ENCODE results near the gene TRAF7. TPM values are rescaled to one million over a fixed set of nuclear protein-coding genes. Genes with fewer than 3 reads are reported as not detected.
A peak's percentile ranks its signal among the peaks of the same experiment; 100 is the strongest.
"Not testable (repeated sequence)": the region's sequence is repeated elsewhere in the genome, so short reads cannot be mapped to it uniquely, and the experiment has no call there.

TRAF7 gene
- total RNA-seq, result 10 to 100 TPM; 22.7 to 29.3 TPM

DNA sequence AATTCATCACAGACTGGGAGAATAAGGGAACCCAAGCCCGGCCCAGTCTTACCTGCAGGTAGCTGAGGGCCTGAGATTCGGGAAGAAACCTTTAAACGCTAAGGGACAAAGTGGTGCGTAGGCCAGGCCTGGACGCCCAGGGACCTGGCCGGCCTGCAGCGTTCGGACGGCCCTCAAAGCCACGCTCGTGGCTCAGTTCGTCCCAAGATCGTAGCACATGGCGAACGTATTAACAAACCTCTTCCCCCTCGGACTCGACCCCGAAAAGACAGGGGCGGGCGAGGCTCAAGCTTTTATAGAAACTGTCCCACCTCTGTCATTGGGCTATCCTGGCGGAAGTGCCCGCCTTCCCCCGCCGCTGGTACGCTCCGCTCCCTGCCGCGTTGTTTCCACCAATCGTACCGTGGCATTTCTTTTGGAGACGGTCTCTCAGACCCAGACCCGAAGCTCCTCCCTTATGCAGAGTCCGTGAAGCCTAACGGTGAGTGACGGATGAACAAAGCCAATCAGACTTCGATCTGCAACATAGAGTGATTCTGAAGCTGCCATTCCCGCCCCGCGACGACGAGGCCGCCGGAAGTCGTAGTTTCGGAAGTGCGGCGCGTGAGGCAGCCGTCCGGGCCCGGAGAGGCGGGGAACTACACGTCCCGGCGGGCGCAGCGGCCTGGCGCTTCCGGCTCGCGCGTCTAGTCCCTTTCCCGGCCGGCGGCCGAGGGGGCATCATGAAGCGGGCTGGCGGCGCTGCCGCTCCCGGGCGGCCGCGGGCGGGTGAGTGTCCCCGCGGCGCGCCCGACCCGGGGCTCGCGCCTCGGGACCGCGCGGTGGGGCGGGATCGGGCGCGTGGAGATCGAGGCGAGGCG is at the start of gene TRAF7:
Gene TRAF7, plus strand, starts transcription at position 692 of the 860 bp plus-strand sequence. CDS start 8,139 bp downstream, outside the sequence.
- 0% methylated on average over 19 to 92 of the region's 94 CpGs for WGBS, 2 donors
- Histone ChIP-seq H3K4me3 (peak within 1 kb of the TSS; percentile 74 to 95), H3K36me3 (replicated peaks in 1 of 2; ENCODE audit: insufficient read depth in 1 of 2, low read depth in 2 of 2) (no peaks in the 10 kb centered on the region), H3K9me3 (no peaks in the 10 kb centered on the region), H3K4me1 (peaks cover 76% of the 10 kb centered on the region), H3K27ac (peak within 1 kb of the TSS; percentile 77 to 95 (median 85)), H3K27me3 (no peaks in the 10 kb centered on the region)
- intact Hi-C loops (cut with DNase I), result no loop called here
- ATAC-seq, result peak; percentile 88
- peak; percentile 99 to 100 (median 99) for DNase-seq
- TF ChIP-seq POLR2A (IDR thresholded peaks at IDR 0.05), result peak; percentile 97 to 100 (median 100)
- TF ChIP-seq, protein P1, sequence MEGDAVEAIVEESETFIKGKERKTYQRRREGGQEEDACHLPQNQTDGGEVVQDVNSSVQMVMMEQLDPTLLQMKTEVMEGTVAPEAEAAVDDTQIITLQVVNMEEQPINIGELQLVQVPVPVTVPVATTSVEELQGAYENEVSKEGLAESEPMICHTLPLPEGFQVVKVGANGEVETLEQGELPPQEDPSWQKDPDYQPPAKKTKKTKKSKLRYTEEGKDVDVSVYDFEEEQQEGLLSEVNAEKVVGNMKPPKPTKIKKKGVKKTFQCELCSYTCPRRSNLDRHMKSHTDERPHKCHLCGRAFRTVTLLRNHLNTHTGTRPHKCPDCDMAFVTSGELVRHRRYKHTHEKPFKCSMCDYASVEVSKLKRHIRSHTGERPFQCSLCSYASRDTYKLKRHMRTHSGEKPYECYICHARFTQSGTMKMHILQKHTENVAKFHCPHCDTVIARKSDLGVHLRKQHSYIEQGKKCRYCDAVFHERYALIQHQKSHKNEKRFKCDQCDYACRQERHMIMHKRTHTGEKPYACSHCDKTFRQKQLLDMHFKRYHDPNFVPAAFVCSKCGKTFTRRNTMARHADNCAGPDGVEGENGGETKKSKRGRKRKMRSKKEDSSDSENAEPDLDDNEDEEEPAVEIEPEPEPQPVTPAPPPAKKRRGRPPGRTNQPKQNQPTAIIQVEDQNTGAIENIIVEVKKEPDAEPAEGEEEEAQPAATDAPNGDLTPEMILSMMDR (IDR thresholded peaks at IDR 0.05), result peak in 1 of 7 experiments; percentile 27

DNA sequence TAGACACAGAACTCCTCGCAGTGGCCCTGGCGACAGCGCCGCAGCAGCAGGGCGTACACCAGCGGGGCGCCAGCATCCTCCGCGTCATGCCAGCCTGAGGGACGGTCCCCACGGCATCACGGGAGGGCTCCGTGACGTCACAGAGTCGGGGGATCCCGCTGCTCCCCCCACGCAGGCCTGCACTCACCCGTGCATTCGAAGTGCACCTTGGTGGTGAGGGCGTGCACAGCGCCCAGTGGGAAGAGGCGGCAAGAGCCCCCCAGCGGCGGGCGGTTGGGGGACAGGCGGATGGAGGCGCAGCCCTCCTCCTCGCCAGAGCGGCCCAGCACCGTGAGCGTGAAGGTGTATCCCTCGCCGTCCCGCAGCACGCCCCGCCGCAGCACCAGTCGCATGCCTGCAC is 49.4 kb upstream of the TRAF7 start:
- H3K4me1 ChIP-seq; intact Hi-C loops (cut with DNase I); H3K27ac ChIP-seq; H3K4me3 ChIP-seq; DNase-seq; H3K27me3 ChIP-seq; H3K36me3 ChIP-seq (replicated peaks in 1 of 2; ENCODE audit: insufficient read depth in 1 of 2, low read depth in 2 of 2); ATAC-seq; H3K9me3 ChIP-seq: not testable (repeated sequence)
- WGBS, 2 donors, result 90% methylated on average over 28 of the region's 38 CpGs; no CpG with 5 or more reads in 1 of the 2 donors

DNA sequence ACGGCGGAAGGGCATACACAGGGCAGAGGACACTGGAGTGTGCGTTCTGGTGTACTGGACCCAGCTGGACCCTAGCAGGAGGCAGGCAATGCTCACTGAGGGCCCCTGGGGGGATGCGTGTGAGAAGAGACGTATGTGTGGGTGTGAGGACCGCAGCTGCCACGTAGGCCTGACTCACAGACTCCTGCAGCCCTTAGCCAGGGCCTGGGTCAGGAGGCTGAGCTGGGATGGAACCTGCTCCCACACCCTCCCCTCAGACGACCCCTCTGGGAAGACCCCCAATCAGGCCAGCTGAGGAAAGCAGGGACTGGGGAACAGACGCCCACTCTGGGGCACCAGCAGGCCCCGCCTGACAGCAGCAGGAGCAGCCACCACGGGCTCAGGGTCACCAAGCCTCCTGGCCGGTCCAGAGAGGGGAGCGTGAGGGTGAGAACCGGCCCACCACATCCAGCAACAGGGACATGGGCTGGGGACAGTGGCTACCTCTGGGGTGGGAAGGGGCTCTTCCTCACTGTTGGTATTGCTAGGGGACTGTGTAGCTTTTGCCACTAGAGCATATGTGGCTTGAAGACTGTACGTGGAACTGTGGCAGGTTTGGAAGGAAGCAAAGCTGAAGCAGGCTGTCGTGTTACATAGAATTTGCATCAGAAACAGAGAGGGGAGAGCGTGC is 48.3 kb upstream of the TRAF7 start:
- DNase-seq; ATAC-seq; H3K9me3 ChIP-seq; H3K4me1 ChIP-seq; H3K36me3 ChIP-seq (replicated peaks in 1 of 2; ENCODE audit: insufficient read depth in 1 of 2, low read depth in 2 of 2); intact Hi-C loops (cut with DNase I); H3K4me3 ChIP-seq; H3K27me3 ChIP-seq; H3K27ac ChIP-seq: not testable (repeated sequence)
- 90 to 98% methylated on average over 5 to 17 of the region's 17 CpGs for WGBS, 2 donors

DNA sequence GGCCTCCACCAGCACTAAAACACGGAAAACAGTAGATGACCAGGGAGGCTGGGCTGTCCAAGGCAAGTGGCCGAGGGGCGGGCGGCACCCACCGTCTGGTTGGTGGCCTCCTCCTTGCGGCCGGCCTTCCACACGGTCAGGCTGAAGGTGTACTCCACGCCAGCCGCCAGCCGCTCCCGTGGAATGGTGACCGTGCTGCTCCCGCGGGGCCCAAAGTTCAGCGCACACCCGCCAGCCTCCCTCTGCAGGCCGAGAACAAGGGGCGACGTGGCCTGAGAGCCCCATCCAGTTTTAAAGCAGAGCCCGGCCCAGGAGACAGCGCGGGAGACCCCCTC is 47.8 kb upstream of the TRAF7 start:
- ATAC-seq; H3K4me1 ChIP-seq; H3K36me3 ChIP-seq (replicated peaks in 1 of 2; ENCODE audit: insufficient read depth in 1 of 2, low read depth in 2 of 2); DNase-seq; H3K9me3 ChIP-seq; H3K27me3 ChIP-seq; H3K27ac ChIP-seq; intact Hi-C loops (cut with DNase I); H3K4me3 ChIP-seq: not testable (repeated sequence)
- WGBS, 2 donors, result 96% methylated on average over 9 to 11 of the region's 23 CpGs

DNA sequence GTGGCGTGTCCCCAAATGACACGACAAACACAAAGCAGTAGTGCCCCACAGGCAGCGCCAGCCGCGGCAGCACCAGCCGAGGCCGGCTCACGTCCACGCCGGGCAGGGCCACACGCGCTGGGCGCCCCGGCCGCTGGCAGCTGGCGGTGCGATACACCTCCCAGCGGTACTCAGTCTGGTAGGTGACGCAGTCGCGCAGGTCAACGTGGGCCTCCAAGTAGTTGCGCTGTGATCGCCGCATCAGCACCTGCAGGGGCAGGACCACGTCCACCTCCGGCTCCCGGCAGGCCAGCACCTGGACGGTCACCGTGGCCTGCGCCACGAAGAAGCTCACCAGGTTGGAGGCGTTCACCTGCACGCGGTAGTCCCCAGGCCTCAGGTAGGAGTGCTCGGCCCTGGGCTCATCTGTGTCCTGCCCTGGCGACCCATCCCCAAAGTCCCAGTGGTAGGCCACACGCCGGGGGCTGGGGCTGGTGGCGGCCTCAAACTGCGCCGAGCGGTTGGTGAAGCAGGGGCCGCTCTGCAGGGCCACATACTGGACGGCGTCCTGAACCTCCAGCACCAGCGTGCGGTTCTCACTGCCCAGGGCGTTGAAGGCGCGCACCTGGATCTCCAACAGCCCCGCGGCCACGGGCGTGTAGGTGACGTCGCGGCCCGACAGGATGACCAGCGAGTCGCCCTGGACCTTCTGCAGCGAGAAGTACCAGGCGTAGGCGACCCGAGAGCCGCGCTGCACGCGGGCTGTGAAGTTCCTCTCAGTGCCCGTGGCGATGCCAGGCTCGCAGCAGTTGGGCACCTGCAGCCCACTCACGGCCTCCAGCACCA is 46.9 kb upstream of the TRAF7 start:
- H3K9me3 ChIP-seq; ATAC-seq; DNase-seq; H3K27me3 ChIP-seq; H3K36me3 ChIP-seq (replicated peaks in 1 of 2; ENCODE audit: insufficient read depth in 1 of 2, low read depth in 2 of 2); H3K4me3 ChIP-seq; H3K4me1 ChIP-seq; H3K27ac ChIP-seq; intact Hi-C loops (cut with DNase I): not testable (repeated sequence)
- 92 to 96% methylated on average over 17 to 68 of the region's 73 CpGs for WGBS, 2 donors

DNA sequence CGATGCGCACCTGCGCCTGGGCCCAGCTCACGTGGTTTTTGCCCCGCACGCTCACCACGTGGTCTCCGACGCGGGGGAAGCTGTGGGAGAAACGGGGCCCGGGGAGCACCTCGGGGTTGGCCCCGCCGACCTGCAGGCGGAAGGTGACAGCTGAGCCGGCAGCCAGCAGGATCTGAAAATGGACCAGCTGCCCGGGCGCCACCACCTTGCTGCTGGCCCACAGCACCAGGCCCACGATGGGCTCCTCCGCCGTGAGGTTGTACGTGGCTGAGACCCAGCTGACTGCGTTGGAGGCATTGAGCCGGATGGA is 46.4 kb upstream of the TRAF7 start:
- H3K27ac ChIP-seq; H3K4me1 ChIP-seq; H3K36me3 ChIP-seq (replicated peaks in 1 of 2; ENCODE audit: insufficient read depth in 1 of 2, low read depth in 2 of 2); H3K27me3 ChIP-seq; ATAC-seq; H3K4me3 ChIP-seq; H3K9me3 ChIP-seq; DNase-seq; intact Hi-C loops (cut with DNase I): not testable (repeated sequence)
- 94% methylated on average over 15 to 20 of the region's 25 CpGs for WGBS, 2 donors

DNA sequence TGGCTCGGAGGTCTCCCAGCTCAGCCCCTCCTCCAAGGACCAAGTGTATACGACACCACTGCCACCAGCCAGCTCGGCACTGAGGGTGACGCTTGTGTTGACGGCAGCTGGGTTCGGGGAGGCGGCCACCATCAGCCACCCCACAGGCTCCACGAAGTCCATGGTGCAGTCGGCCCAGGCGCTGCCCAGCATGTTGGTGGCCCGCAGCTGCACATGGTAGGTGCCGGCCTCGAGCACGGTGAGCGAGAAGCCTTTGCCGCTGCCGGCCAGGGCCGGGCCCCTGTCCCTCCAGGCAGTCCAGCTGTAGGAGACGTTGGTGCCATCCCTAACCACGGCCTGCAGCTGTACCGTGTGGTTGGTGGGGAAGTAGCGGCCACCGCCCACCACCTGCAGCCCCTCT is 45.7 kb upstream of the TRAF7 start:
- H3K4me3 ChIP-seq; H3K4me1 ChIP-seq; H3K27ac ChIP-seq; ATAC-seq; H3K9me3 ChIP-seq; H3K27me3 ChIP-seq; H3K36me3 ChIP-seq (replicated peaks in 1 of 2; ENCODE audit: insufficient read depth in 1 of 2, low read depth in 2 of 2); intact Hi-C loops (cut with DNase I); DNase-seq: not testable (repeated sequence)
- WGBS, 2 donors, result 96% methylated on average over 15 of the region's 23 CpGs; no CpG with 5 or more reads in 1 of the 2 donors

DNA sequence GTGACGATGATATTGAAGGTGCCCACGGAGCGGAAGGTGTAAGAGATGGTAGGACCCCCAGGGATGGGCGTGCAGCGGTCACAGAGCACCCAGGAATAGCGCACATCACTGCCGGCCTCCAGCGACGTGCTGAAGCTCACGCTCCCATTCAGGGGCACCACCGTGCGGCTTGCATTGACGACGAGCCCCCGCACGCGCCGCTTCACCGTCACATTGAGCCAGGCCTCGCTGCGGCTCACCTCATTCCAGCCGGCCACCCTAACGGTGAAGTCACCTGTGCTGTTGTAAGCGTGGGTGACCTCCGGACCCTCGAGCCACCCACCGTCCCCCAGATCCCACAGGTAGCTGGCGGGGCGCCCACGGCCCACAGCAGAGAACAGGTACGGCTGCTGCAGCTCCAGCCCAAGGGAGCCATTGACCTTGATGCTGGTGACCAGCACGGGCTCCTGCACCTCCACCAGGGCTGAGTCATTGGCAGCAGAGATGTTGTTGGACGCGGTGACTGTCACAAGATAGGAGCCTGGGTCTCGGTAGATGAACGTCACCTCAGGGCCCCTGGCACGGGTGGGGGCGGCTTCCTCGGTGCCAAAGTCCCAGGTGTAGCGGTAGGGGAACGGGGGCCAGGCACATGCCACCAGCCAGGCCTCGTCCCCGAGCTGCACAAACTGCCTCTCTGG is 45.1 kb upstream of the TRAF7 start:
- not testable (repeated sequence) for DNase-seq

DNA sequence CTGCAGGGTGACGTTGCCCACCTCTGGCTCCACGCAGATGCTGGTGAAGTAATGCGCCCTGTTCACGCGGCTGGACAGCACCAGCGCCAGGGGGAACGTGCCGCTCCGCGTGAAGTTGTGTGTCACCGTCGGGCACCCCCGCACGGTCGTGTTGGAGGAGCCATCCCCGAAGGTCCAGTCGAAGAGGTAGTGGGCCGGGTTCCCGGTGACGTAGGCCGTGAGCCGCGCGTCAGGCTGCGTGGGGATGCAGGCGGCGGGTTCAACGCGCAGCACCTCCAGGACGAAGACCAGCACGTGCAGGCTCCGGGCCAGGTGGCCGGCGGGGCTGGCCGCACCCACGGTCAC is 44.6 kb upstream of the TRAF7 start:
- ATAC-seq, result peak; percentile 24
- DNase-seq; H3K4me1 ChIP-seq; H3K4me3 ChIP-seq; H3K27me3 ChIP-seq; H3K9me3 ChIP-seq; intact Hi-C loops (cut with DNase I); H3K36me3 ChIP-seq (replicated peaks in 1 of 2; ENCODE audit: insufficient read depth in 1 of 2, low read depth in 2 of 2); H3K27ac ChIP-seq: not testable (repeated sequence)
- 93% methylated on average over 31 of the region's 36 CpGs; no CpG with 5 or more reads in 1 of the 2 donors for WGBS, 2 donors

More for the DNA sequence above, 45.1 kb upstream of the TRAF7 start:
- H3K9me3 ChIP-seq; H3K4me1 ChIP-seq; H3K27ac ChIP-seq; H3K4me3 ChIP-seq; H3K27me3 ChIP-seq; intact Hi-C loops (cut with DNase I); H3K36me3 ChIP-seq (replicated peaks in 1 of 2; ENCODE audit: insufficient read depth in 1 of 2, low read depth in 2 of 2); ATAC-seq: not testable (repeated sequence)
- WGBS, 2 donors, result 91% methylated on average over 39 of the region's 43 CpGs; no CpG with 5 or more reads in 1 of the 2 donors

Measured in body of pancreas (tissue), 4 donors.